ENCODE data around the gene C16orf82.
"Not testable (repeated sequence)": the region's sequence is repeated elsewhere in the genome, so short reads cannot be mapped to it uniquely, and the experiment has no call there.

C16orf82 gene

GRCh38 chr16:27066668-27067537 lies at the start of gene C16orf82:
C16orf82 (plus strand) TSS chr16:27066927.
- peak; percentile 30 for DNase-seq (ENCODE audit: low spot score)

DNA sequence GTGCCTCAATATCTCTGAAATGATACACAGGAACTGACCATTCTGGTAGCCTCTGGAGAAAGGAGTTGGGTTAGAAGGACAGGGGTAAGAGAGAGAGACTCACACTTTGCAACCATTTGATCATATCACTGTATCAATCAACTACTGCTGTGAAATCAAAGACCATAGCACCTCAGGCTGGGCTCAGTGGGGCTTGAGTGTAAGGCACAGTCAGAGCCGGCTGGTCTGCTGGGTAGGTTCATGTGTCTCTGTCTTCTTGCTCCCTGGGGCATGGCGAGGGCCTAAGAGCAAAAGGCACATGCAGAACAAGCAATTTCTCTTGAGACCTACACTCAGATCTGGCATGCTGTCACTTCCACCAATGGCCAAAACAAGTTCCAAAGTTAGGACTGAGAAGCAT lies 46.7 kb upstream of the C16orf82 start:
- DNase-seq (ENCODE audit: low spot score): no peak

DNA sequence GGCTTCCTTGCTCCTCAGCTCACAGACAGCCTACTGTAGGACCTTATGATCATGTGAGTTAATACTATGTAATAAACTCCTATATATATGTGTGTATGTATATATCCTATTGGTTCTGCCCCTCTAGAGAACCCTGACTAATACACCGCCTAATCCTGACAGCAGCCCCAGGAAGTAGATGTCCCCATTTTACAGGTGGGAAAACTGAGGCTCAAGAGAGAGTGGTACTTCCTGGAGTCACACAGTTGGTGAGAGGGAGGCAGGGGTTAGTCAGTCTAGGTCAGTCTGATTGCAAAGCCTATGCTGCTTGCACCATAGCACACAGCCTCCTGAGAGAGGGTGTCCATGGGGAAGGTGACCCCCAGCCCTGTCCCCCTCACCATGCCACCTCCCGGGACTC lies 42.7 kb upstream of the C16orf82 start:
- no peak for DNase-seq (ENCODE audit: low spot score)

GRCh38 chr16:27025581-27025980 lies 41.1 kb upstream of the C16orf82 start:
- no peak for DNase-seq (ENCODE audit: low spot score)

GRCh38 chr16:27027971-27028370 lies 38.8 kb upstream of the C16orf82 start:
- DNase-seq (ENCODE audit: low spot score): no peak

DNA sequence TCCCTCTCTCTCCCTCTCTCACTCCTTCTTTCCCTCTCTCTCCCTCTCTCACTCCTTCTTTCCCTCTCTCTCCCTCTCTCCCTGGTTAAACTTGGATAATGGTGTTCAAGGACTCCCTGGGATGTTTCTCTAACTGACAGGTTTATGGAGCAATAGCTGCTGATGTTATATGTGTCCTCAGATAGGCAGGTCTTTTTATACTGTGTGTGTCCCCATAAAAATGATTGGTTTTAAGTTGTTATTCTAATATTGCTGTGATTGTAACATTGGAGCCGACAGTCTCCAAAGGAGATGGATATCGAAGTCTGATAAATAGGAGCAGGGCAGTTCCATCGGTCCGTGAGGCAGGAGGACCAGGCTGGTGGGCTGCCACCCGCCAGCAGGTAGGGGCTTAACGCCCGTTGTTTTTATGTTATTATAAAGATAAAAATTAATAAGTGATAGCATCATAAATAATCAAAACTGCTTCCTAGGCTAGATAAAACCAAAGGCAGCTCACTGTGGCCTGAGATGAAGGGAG lies 38.1 kb upstream of the C16orf82 start:
- no peak for DNase-seq (ENCODE audit: low spot score)

DNA sequence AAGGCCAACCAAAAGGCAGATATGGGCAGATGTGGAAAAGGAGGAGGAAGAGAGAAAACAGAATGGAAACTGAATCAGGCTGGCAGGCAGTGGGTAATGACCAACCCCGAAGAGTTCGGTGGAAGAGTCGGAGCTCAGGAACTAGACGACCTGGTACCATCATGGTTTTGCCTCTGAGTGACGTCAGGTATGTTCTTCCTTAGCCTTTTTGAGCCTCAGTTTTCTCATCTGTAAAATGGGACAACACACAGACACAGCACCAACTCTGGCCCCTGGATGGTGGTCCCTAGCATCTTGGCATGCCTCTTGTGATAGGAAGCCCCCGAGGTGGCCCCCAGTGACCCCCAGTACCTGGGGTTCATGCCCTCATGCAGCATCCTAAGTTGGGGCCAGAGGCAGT lies 37.2 kb upstream of the C16orf82 start:
- no peak for DNase-seq (ENCODE audit: low spot score)

GRCh38 chr16:27033281-27033979 lies 33.3 kb upstream of the C16orf82 start:
- DNase-seq (ENCODE audit: low spot score): no peak

- DNase-seq (ENCODE audit: low spot score): no peak
Observed at GRCh38 chr16:27040732-27041131, 26.0 kb upstream of the C16orf82 start.

DNA sequence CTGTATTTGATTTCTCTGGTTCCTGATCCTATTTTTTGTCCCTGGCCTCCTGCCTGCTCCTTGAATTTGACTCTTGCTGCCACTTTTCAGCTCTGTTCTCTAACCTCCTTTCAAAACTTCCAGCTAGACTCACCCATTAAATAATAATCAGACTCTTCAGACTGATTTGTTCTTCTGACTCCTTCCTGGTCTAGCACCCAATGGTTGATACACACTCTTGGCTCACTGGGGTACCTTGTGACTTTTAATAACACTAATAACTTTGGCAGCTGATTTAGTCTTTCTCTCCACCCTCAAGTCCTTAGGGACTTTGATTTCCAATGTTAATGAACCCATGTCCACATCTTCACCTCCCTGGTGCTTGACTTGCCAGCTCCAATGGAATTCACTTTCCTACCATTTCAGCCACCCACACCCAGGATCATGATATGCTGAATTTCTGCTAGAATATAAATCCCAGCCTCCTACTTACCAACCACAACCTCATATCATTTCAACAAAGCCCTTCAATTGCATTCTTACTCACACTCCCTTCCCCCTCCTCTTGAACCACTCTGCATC lies 19.7 kb upstream of the C16orf82 start:
- no peak for DNase-seq (ENCODE audit: low spot score)

DNA sequence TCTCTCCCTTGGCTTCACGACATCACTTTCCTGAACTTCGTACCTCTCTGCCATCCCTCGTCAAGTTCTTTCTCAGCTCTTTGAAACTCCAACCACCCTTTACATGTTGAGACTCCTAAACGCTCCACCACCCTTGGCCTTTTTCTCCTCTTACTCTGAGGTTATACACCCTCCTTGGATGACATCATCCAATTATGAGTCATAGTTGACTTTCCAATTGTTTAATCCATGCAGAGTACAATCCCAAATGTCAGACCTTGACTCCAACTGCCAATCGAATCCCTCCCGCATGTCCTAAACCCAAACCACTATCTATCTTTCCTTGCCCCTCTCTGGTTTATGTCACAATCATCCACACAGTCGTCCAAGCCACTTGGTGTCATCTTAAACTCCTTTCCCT lies 18.4 kb upstream of the C16orf82 start:
- no peak for DNase-seq (ENCODE audit: low spot score)

GRCh38 chr16:27049117-27049516 lies 17.6 kb upstream of the C16orf82 start:
- no peak for DNase-seq (ENCODE audit: low spot score)

DNA sequence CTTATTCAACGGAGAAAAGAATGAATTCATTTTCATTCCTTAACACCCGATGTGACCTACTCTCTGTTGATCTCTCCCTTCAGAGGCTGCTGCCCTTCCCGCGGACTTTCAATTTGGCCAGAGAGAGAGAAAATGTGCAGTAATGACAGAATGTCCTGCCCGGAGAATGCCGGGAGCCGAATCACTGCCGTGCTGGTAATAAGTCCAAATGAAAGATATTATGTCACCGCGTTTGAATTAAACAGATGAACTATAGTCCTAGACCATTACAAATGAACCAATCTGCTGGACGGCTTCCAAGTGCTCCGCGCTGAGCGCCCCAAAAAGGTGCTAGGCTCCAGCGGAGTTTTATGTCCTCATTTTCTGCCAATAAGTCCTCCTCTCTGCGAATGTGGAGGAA lies 14.7 kb upstream of the C16orf82 start:
- DNase-seq (ENCODE audit: low spot score): no peak

GRCh38 chr16:27053996-27054395 lies 12.7 kb upstream of the C16orf82 start:
- no peak for DNase-seq (ENCODE audit: low spot score)

GRCh38 chr16:27058299-27058698 lies 8.4 kb upstream of the C16orf82 start:
- DNase-seq (ENCODE audit: low spot score): no peak

DNA sequence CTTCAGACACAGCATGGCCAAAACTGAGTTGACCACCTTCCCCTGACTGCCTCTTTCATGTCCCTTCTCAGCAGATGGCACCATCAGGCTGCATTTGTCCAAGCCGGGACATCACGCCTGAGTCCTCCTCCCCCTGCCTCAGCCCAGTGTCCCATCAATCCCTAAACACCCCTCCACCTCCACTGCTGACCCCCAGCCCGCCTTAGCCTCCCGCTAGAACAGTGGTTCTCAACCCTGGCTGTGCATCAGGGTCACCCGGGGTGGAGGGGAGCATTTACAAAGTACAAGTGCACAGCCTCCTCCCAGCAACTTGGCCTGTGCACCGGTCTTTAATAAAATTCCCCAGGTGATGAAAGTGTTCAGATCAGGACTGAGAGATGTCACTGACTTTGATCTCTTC lies 4.0 kb downstream of the C16orf82 start:
- DNase-seq (ENCODE audit: low spot score): no peak

DNA sequence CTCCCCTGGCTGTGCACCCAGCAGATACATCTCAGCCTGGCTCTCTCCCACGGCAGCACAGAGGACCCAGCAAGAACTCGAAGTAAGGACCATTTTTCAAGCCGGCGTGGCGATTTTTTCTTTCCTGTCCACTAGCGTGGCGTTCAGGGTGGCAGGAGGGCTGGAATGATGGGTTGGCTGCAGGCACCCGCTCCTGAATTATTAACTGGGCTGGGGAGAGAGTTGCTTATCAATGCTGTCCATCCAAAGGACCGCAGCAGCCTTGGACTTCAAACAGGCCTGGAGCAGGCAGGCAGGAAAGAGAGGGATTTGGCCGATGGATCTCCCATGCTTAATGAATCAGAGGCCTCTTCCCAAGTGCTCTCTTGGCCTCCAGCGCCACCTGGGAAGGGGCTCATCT lies 7.0 kb downstream of the C16orf82 start:
- no peak for DNase-seq (ENCODE audit: low spot score)

DNA sequence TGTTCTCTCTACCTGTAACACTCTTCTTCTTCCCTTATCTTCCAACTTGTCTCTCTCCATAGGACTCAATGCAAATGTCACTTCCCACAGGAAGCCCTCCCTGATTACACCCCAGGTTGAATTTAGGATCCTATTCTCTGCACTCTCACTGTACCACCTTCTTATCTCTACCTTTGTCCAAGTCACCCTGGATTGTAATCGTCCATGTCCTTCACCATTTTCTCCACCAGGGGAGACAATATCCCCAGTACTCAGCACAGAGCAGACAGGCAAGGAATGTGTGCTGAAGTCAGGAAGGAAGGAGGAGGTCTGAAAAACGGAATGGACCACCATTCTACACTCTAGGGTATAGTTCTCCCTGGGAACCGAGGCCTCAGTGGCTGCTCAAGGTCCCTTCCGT lies 14.2 kb downstream of the C16orf82 start:
- DNase-seq (ENCODE audit: low spot score): peak; percentile 42

DNA sequence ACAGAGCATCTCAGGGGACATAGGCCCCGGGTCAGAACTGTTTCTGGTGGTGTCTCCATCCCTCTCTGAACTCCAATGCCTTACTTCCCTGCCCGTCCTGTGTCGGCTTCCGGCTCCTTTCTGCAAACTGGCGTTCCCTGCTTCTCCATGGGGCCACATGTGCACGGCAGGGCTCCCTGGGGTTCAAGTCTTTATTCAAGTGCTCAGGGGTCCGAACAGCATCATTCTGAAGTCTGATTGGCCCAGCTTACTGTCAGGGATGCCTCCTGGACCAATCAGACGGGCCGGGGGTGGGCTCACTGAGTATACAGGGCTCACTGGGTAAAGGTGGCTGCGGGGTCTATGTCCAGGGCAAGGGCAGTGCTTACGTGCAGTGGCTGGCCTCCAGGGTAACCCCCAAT lies 17.1 kb downstream of the C16orf82 start:
- DNase-seq (ENCODE audit: low spot score): peak; percentile 37

DNA sequence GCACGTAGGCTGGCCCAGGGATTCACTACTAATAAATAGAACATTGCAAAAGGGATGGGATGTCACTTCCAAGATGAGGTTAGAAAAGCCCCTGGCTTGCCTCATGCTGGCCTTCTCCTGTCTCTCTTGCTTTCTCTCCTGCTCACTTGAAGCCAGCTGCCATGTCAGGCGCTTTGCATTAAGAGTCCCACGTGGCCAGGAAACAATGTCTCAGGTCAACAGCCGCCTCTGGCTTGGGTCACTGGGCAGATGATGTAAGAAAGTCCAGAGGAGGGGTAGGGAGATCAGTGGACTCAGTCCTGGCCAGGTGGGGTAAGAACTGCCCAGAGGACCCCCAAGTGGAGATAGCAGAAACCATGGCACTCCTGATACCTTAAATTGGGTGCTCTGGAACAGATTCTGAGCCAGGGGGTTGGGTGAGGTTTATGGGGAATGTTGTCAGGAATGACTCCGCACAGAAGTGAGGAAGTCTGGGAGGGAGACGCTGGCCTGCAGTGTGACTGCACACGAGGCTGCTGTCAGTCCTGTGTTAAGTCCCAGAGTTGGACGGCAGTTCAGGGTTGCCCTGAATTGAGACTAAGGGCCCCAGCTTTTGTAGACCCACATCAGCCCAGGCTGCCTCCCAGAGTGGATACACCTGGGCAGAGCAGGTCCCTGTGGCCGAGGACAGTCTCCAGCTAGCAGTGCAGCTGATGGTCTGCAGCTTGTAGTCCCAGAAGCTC lies 17.7 kb downstream of the C16orf82 start:
- no peak for DNase-seq (ENCODE audit: low spot score)

GRCh38 chr16:27085182-27085581 lies 18.5 kb downstream of the C16orf82 start:
- no peak for DNase-seq (ENCODE audit: low spot score)

DNA sequence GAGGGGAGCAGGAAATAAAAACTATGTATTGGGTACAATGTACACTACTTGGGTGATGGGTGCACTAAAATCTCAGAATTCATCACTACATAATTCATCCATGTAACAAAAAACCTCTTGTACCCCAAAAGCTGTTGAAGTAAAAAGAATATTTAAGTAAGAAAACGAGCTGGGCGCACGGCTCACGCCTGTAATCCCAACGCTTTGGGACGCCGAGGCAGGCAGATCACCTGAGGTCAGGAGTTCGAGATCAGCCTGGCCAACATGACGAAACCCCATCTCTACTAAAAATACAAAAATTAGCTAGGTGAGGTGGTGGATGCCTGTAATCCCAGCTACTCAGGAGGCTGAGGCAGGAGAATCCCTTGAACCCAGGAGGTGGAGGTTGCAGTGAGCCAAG lies 19.3 kb downstream of the C16orf82 start:
- DNase-seq (ENCODE audit: low spot score): not testable (repeated sequence)
